Right renal pelvis (tissue), 4 donors: Measurements from ENCODE around the gene WDR93. TPM values are rescaled to one million over a fixed set of nuclear protein-coding genes. Genes with fewer than 3 reads are reported as not detected.
A peak's percentile ranks its signal among the peaks of the same experiment; 100 is the strongest.

ENCODE experiments used
- DNase-seq, 4 donors: peaks; one replicate each; pipeline ENCODE4 v3.0.0-alpha.2; 2013; ENCODE audit warnings: low read depth in 4 of 4, low spot score in 3 of 4, missing footprints in 1 of 4
- polyA plus RNA-seq, 4 donors: library from polyadenylated mRNA; unstranded; fragments of 120-200 nt; gene quantifications; one replicate each; pipeline ENCODE4 v1.2.1, GENCODE V29; 2013; ENCODE audit not compliant: insufficient read length in 4 of 4

Gene WDR93
- polyA plus RNA-seq, 4 donors, result 2.1 to 3.1 (median 2.3) TPM

- DNase-seq, result no peak
Observed at GRCh38 chr15:89746386-89746780, 55.8 kb downstream of the WDR93 start.

- DNase-seq, result no peak
Observed at GRCh38 chr15:89747708-89748682, 57.4 kb downstream of the WDR93 start.

GRCh38 chr15:89749054-89749453 is 58.4 kb downstream of the WDR93 start:
- DNase-seq, result no peak

GRCh38 chr15:89749526-89749925 is 58.9 kb downstream of the WDR93 start:
- DNase-seq, result no peak

- no peak for DNase-seq
Observed at GRCh38 chr15:89749951-89750559, 59.4 kb downstream of the WDR93 start.

- peak; percentile 76 to 82 (median 81) for DNase-seq
Observed at GRCh38 chr15:89750560-89751542, 60.2 kb downstream of the WDR93 start, which contains the start of gene MESP1. TSS of gene MESP1 (minus strand) at chr15:89751249. CDS start at chr15:89751231, 18 bp downstream.

GRCh38 chr15:89751748-89752147 is 61.1 kb downstream of the WDR93 start:
- DNase-seq, result no peak

- DNase-seq, result no peak
Observed at GRCh38 chr15:89753855-89754254, 63.2 kb downstream of the WDR93 start.

- no peak for DNase-seq
Observed at GRCh38 chr15:89754361-89755154, 63.9 kb downstream of the WDR93 start.

GRCh38 chr15:89755701-89756100 is 65.1 kb downstream of the WDR93 start:
- no peak for DNase-seq

GRCh38 chr15:89756897-89757296 is 66.3 kb downstream of the WDR93 start:
- no peak for DNase-seq

GRCh38 chr15:89758283-89758682 is 67.7 kb downstream of the WDR93 start:
- no peak for DNase-seq

GRCh38 chr15:89758981-89759380 is 68.4 kb downstream of the WDR93 start:
- no peak for DNase-seq

- DNase-seq, result no peak
Observed at GRCh38 chr15:89759835-89760234, 69.2 kb downstream of the WDR93 start.

- DNase-seq, result peak in 2 of 4 donors; percentile 52 to 55
Observed at GRCh38 chr15:89760303-89761008, 69.8 kb downstream of the WDR93 start.

GRCh38 chr15:89761009-89761831 is 70.6 kb downstream of the WDR93 start:
- no peak for DNase-seq

- no peak for DNase-seq
Observed at GRCh38 chr15:89761929-89762328, 71.3 kb downstream of the WDR93 start.

- DNase-seq, result no peak
Observed at GRCh38 chr15:89765694-89766093, 75.1 kb downstream of the WDR93 start.
